K562 (cell line): ENCODE data around the gene CACNA1C. TPM values are rescaled to one million over a fixed set of nuclear protein-coding genes. Genes with fewer than 3 reads are reported as not detected.

Source experiments
- ATAC-seq: fragments of 200-7000 bp; cut with Tn5 transposase; 3 replicates; pipeline ENCODE4 v1.9.1; 2020; ENCODE audit warnings: moderate library complexity
- BruUV-seq: library from RNA; stranded (reverse); fragments of 400-500 nt; replicated peaks from 2 replicates; lab custom pipeline; 2021; lab: Mats Ljungman, UMichigan
- CTCF ChIA-PET: fragments of 300-600 bp; formaldehyde crosslinking; extraction: SDS; loops from one replicate; lab custom pipeline; 2021; ENCODE audit warnings: low intra/inter-chr PET ratio; lab: Yijun Ruan, JAX
- POLR2A ChIA-PET: fragments of 300-600, 350-650 bp; sonication (Branson Sonifier 250); formaldehyde crosslinking; extraction: SDS; loops from one replicate; lab custom pipeline; 2021; ENCODE audit warnings: antibody characterized with exemption, inconsistent platforms; lab: Yijun Ruan, JAX
- DNase-seq, 4 experiments: peaks; one replicate each; pipeline versions ENCODE4 v3.0.0 to v3.0.0-alpha.2; 2011 to 2018; ENCODE audit warnings: low spot score in 3 of 4, mixed read lengths in 3 of 4; ENCODE audit errors: extremely low read depth in 1 of 4
- FAIRE-seq: peaks from 2 replicates; lab custom pipeline; 2011; peaks lifted over from hg19 to GRCh38; lab: Jason Lieb, UNC
- H2AFZ ChIP-seq: 2 replicates; pipeline ENCODE4 v1.6.0; 2011; ENCODE audit warnings: low read depth, low read length, control low read depth, inconsistent platforms
- H3K27ac ChIP-seq: fragments of 200-600 bp; 3 replicates; pipeline ENCODE4 v1.8.0; 2011; ENCODE audit warnings: low read depth, mild to moderate bottlenecking, control low read depth, inconsistent platforms, low read length, moderate library complexity, mixed read lengths; ENCODE audit errors: extremely low read depth
- H3K27me3 ChIP-seq, 2 experiments: fragments of 300-600 bp in 1 of 2; 2 replicates in 1 of 2; 3 replicates in 1 of 2; pipeline versions ENCODE4 v1.6.0 to v1.8.0; 2011; ENCODE audit warnings: inconsistent platforms in 2 of 2, low read length in 2 of 2, mild to moderate bottlenecking in 1 of 2, mixed read lengths in 1 of 2, moderate library complexity in 1 of 2; ENCODE audit not compliant: control insufficient read depth in 2 of 2, insufficient read depth in 2 of 2
- H3K36me3 ChIP-seq: fragments of 300-600 bp; 3 replicates; pipeline ENCODE4 v1.8.0; 2011; ENCODE audit warnings: mild to moderate bottlenecking, low read length, inconsistent platforms; ENCODE audit not compliant: control insufficient read depth, insufficient read depth
- H3K4me1 ChIP-seq, 2 experiments: fragments of 200-600 bp in 1 of 2; replicated peaks in 1 of 2; 2 replicates in 1 of 2; 3 replicates in 1 of 2; pipeline versions ENCODE4 v1.5.1 to v1.8.0; 2011; ENCODE audit warnings: inconsistent platforms in 2 of 2, low read length in 2 of 2, mild to moderate bottlenecking in 1 of 2, mixed read lengths in 1 of 2, moderate library complexity in 1 of 2; ENCODE audit not compliant: control insufficient read depth in 2 of 2, insufficient read depth in 2 of 2
- H3K4me2 ChIP-seq: 2 replicates; pipeline ENCODE4 v1.6.1; 2011; ENCODE audit warnings: low read length, control low read depth, inconsistent platforms, mixed read lengths; ENCODE audit not compliant: insufficient read depth
- H3K4me3 ChIP-seq: fragments of 200-600 bp; sonication (generic), shearing (Covaris generic); 2 replicates; pipeline ENCODE4 v1.5.1; 2016; ENCODE audit warnings: control low read depth, inconsistent platforms
- H3K79me2 ChIP-seq: fragments of 200-600 bp; 3 replicates; pipeline ENCODE4 v1.8.0; 2011; ENCODE audit warnings: low read length, inconsistent platforms; ENCODE audit not compliant: control insufficient read depth, insufficient read depth
- H3K9ac ChIP-seq, 2 experiments: 2 replicates each; pipeline versions ENCODE4 v1.6.0 to v1.6.1; 2011; ENCODE audit warnings: low read depth in 2 of 2, low read length in 2 of 2, control low read depth in 1 of 2, inconsistent platforms in 1 of 2, mild to moderate bottlenecking in 1 of 2, mixed read lengths in 1 of 2; ENCODE audit not compliant: insufficient read depth in 1 of 2
- H3K9me1 ChIP-seq: one replicate; pipeline ENCODE4 v1.6.0; 2011; ENCODE audit warnings: inconsistent platforms, mild to moderate bottlenecking, low read length, moderate library complexity; ENCODE audit not compliant: control insufficient read depth, insufficient read depth
- H3K9me3 ChIP-seq: replicated peaks from 2 replicates; pipeline ENCODE4 v1.5.1; 2011; ENCODE audit warnings: low read depth, low read length, inconsistent platforms; ENCODE audit not compliant: control insufficient read depth, insufficient read depth
- H4K20me1 ChIP-seq: replicated peaks from 2 replicates; pipeline ENCODE4 v1.6.1; 2011; ENCODE audit warnings: low read length, inconsistent platforms, mixed read lengths; ENCODE audit not compliant: control insufficient read depth, insufficient read depth
- KDM2B ChIP-seq: fragments of 250-450 bp; sonication (Bioruptor Pico); IDR thresholded peaks from 2 replicates; pipeline ENCODE4 v1.8.0; 2021; ENCODE audit warnings: mild to moderate bottlenecking, moderate library complexity
- NRF1 ChIP-seq, 2 experiments: fragments of 450-650 bp; IDR thresholded peaks in 1 of 2; conservative IDR thresholded peaks in 1 of 2; 2 replicates each; pipeline ENCODE4 v1.6.1; 2014; ENCODE audit warnings: mild to moderate bottlenecking in 2 of 2
- RAD21 ChIP-seq, 2 experiments: fragments of 250-450 bp in 1 of 2; fragments of 450-650 bp in 1 of 2; sonication (Bioruptor Pico) in 1 of 2; formaldehyde crosslinking in 1 of 2; IDR thresholded peaks in 1 of 2; conservative IDR thresholded peaks in 1 of 2; 2 replicates each; pipeline versions ENCODE4 v1.4.0 to v1.8.0; 2020 to 2022; ENCODE audit warnings: mild to moderate bottlenecking in 2 of 2, moderate library complexity in 1 of 2
- WGBS: fragments of 100-300 bp; shearing (Covaris generic); methylation state at CpG from one replicate; pipeline ENCODE4 v1.1.6; 2016; ENCODE audit warnings: low coverage, mixed read lengths; ENCODE audit not compliant: insufficient coverage; ENCODE audit errors: missing lambda C conversion rate; 5-methylcytosine and 5-hydroxymethylcytosine counted together
- in situ Hi-C: fragments of 300-500 bp; cut with MboI; formaldehyde crosslinking; loops from 4 replicates; pipeline ENCODE4 v1.15.0; 2018; ENCODE audit warnings: inconsistent platforms, mixed read lengths
- intact Hi-C: fragments of 100-400 bp; cut with micrococcal nuclease; formaldehyde crosslinking; loops from 2 replicates; pipeline ENCODE4 v1.14.2; 2022
- polyA plus RNA-seq, 8 experiments: library from polyadenylated mRNA; depleted of rRNA in 4 of 8; stranded (reverse) in 5 of 8; unstranded in 3 of 8; fragments of >200 nt; fragmentation: Nextera tagmentation in 2 of 8; fragmentation: Illumina TruSeq in 1 of 8; extraction: Ambion mirVana in 2 of 8; extraction: Trizol in 1 of 8; gene quantifications; 2 replicates each; pipeline versions ENCODE4 v1.2.1 to v1.2.3, GENCODE V29; 2011 to 2014; ENCODE audit warnings: inconsistent platforms in 1 of 8, missing spikeins in 1 of 8
- total RNA-seq, 7 experiments: library from RNA; depleted of rRNA in 6 of 7; stranded (reverse); fragments of >200 nt in 6 of 7; fragmentation: Illumina TruSeq in 2 of 7; extraction: Trizol in 2 of 7; gene quantifications; 2 replicates each; pipeline versions ENCODE4 v1.2.1 to v1.2.3, GENCODE V29; 2011 to 2021; ENCODE audit warnings: low replicate concordance in 1 of 7
- TF ChIP-seq, protein P1 (sequence below), 3 experiments: IDR thresholded peaks in 2 of 3; conservative IDR thresholded peaks in 1 of 3; 2 replicates each; pipeline ENCODE4 v1.5.1; 2011 to 2012; ENCODE audit warnings: low read length in 3 of 3, mild to moderate bottlenecking in 3 of 3, control low read depth in 2 of 3, improper control_type of control experiment in 1 of 3, inconsistent platforms in 1 of 3, low read depth in 1 of 3, mixed read lengths in 1 of 3, moderate library complexity in 1 of 3; ENCODE audit not compliant: insufficient read depth in 2 of 3

The CACNA1C gene
- total and polyA plus RNA-seq, 9 of the 15 experiments (the other 6 are each of a cell fraction or from before 2014, with no cell fraction given): not detected

DNA sequence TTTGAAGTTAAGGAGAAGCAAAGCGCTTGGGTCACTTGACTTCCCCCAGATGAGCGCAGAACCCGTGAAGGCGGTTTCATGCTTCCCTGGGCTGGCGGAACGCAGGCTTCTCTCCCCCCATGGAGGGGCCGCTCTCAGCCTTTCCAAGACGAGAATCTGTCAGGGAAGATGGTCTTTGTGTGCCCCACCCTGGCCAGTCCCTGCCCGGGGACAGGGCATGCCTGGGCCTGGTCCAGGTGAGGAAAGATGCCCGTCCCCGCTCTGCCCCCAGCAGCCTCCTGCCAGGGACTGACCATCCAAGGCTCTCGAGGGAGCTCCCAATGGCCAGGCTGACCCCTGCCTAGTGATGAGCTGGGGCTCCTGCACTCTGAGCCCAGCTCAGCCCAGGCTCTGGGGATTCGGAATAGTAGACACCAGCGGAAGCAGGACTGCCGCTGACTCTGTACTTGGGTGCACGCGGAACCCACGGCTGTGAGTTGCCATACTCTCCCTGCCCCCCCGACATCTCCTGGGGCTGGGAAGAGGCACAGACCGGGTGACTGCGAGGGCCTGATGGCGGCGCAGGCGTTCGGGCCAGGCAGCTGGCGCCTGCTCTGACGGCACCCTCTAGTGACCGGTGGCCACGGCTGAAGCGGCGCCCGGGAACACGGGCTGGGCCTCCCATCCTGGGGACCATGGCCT is 599.8 kb downstream of the CACNA1C start:
- TF ChIP-seq, protein P1, sequence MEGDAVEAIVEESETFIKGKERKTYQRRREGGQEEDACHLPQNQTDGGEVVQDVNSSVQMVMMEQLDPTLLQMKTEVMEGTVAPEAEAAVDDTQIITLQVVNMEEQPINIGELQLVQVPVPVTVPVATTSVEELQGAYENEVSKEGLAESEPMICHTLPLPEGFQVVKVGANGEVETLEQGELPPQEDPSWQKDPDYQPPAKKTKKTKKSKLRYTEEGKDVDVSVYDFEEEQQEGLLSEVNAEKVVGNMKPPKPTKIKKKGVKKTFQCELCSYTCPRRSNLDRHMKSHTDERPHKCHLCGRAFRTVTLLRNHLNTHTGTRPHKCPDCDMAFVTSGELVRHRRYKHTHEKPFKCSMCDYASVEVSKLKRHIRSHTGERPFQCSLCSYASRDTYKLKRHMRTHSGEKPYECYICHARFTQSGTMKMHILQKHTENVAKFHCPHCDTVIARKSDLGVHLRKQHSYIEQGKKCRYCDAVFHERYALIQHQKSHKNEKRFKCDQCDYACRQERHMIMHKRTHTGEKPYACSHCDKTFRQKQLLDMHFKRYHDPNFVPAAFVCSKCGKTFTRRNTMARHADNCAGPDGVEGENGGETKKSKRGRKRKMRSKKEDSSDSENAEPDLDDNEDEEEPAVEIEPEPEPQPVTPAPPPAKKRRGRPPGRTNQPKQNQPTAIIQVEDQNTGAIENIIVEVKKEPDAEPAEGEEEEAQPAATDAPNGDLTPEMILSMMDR (IDR thresholded peaks at IDR 0.05 in 2 of 3, conservative IDR thresholded peaks at IDR 0.05 in 1 of 3; ENCODE audit: insufficient read depth in 2 of 3, low read depth in 1 of 3, low read length in 3 of 3): peak; percentile 31 to 81 (median 42); a peak in 4 of 6 replicates
- TF ChIP-seq KDM2B (CRISPR knock-in tag) (no peak), NRF1 (conservative IDR thresholded peaks at IDR 0.05 in 1 of 2, IDR thresholded peaks at IDR 0.05 in 1 of 2) (peak in 1 of 2 experiments; percentile 48; a peak in 2 of 4 replicates), RAD21 (CRISPR knock-in tag; conservative IDR thresholded peaks at IDR 0.05 in 1 of 2, IDR thresholded peaks at IDR 0.05 in 1 of 2) (peak in 1 of 2 experiments; percentile 31; a peak in 2 of 4 replicates)
- DNase-seq (peak; percentile 5 to 17 (median 14)), FAIRE-seq (no peak), ATAC-seq (peak; percentile 82)
- ChIA-PET CTCF (no interaction called here), POLR2A (interaction anchor here (0.6 to 1.3 kb wide), 3 partner anchors 9 to 640 kb away, joined by 3 to 4 read pairs (median 4); partner anchors contain the start of gene ITFG2)
- H3K27ac ChIP-seq: no peak overlapping the region
- BruUV-seq: no TSS peak
- no peak overlapping the region for H3K4me3 ChIP-seq
- no peaks in the 10 kb centered on the region for H3K79me2 ChIP-seq
- no peak overlapping the region for H3K4me2 ChIP-seq
- in situ Hi-C loops: no loop called here
- H3K9me3 ChIP-seq: no peaks in the 10 kb centered on the region
- peaks cover 0 to 6% of the 10 kb centered on the region in 2 experiments; a peak in 1 of 5 replicates for H3K4me1 ChIP-seq
- peaks cover 4 to 53% of the 10 kb centered on the region in 2 experiments; a peak in 4 of 5 replicates for H3K27me3 ChIP-seq
- H2AFZ ChIP-seq: no peak overlapping the region
- intact Hi-C loops: no loop called here
- H3K36me3 ChIP-seq: no peaks in the 10 kb centered on the region
- no peak overlapping the region for H3K9ac ChIP-seq
- no peaks in the 10 kb centered on the region for H4K20me1 ChIP-seq
- no peaks in the 10 kb centered on the region for H3K9me1 ChIP-seq
- WGBS: 2% methylated on average over 19 of the region's 33 CpGs
